HG03280 (cell line): Measurements from ENCODE around the gene RPTOR.
"Not testable (repeated sequence)": the region's sequence is repeated elsewhere in the genome, so short reads cannot be mapped to it uniquely, and the experiment has no call there.

ENCODE experiments used
- ATAC-seq: cut with Tn5 transposase; IDR thresholded peaks from one replicate; pipeline ENCODE4 v1.9.1; 2021; ENCODE audit warnings: mild to moderate bottlenecking, moderate library complexity; ENCODE audit not compliant: unreplicated experiment

Gene RPTOR

GRCh38 chr17:80513892-80514291, 30.7 kb upstream of the RPTOR start:
- ATAC-seq: no peak

DNA sequence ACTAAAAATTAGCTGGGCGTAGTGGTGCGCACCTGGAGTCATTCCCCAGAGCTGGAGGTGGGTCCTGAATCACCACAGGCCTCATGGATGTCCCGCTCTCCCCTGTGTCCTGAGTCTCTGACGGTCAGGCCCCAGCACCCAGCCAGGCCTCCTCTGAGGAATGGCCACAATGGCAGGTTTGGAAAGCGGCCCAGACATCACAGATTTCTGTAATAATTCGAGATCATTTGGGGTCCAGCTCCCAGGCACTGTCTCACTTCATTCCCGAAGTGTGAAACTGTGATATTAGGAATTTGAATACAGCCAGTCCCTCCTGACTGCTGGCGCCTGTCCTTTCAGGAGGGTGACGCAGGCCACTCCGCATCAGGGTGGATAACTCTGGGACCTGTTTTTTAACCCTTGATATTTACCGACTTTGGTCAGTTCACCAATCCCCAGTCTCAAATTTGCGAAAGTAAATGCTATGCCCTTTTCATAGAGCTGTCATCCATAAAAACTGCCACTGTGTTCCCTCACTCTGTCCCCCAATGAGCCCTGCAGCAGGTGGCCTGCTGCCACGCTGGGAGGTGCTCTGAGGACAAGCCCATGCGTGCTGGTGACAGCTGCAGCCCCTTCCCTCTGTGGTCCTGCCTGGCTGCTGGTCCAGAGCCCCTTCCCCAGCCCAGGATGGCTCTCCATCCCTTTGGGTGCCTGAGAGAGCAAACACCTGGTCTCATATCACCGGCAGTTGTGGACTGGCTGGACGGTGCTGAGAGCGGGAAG, 28.3 kb upstream of the RPTOR start:
- ATAC-seq: no peak

GRCh38 chr17:80517641-80518040, 27.0 kb upstream of the RPTOR start:
- no peak for ATAC-seq

GRCh38 chr17:80518392-80518791, 26.2 kb upstream of the RPTOR start:
- no peak for ATAC-seq

DNA sequence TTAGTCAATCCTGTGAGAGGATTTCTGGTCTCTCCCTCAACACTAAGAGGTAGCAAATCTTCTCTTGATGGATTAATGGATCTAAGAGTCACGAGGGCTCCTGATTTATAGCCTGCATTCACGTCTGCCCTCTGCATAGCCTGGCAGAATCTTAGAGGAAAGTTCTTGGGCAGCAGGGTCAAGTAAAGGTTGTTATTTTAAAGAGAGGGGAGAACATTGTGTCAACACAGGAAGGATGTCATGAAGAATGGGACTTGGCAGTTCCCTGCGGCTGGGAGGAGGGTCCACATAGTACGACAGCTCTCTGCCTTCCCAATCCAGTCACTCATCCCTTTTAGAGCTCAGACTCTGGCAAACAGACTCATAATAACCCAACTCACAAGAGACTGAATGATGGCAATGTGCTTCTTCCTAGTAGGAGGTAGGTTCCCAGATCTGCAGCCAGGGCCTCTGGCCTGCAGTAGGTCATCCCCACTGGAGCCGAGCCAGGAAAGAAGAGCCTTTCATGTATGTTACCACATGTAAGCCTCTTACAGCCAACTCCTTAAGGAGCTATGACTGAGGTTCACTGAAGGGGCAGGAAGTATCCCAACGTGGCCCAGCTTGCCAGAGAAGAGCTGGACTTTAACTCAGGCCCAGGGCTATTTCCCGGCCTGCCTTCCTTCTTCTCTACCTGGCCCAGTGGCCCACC, 25.4 kb upstream of the RPTOR start:
- no peak for ATAC-seq

DNA sequence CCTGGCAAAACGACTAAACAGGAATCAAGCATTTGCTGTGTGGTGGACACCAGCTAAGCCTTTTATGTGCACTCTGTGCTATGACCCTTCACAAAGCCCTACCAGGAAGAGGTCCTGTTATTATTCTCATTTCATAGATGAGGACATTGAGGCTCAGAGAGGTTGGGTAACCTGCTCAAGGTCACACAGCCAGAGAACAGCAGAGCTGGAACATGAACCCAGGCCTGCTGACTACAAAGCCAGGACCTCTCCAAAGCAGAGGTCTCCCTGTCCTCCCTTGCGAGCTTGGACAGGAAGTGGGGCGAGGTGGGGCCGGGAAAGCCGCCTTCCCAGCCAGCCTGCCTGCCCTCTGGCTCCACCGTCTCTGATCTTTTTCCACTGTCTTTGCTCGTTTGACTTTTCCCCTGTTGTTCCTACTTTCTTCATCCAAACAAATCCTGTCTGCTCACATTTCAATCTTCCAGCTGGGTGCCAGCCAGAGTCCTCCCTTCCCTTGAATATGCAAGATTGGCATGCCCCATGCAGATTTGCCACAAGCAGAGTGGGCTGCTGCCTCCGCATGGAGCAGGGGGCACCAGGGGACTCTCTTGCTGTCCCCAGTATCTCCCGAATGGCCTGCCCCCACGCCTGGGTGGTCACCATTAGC, 23.7 kb upstream of the RPTOR start:
- no peak for ATAC-seq

GRCh38 chr17:80523054-80523744, 21.4 kb upstream of the RPTOR start:
- no peak for ATAC-seq

DNA sequence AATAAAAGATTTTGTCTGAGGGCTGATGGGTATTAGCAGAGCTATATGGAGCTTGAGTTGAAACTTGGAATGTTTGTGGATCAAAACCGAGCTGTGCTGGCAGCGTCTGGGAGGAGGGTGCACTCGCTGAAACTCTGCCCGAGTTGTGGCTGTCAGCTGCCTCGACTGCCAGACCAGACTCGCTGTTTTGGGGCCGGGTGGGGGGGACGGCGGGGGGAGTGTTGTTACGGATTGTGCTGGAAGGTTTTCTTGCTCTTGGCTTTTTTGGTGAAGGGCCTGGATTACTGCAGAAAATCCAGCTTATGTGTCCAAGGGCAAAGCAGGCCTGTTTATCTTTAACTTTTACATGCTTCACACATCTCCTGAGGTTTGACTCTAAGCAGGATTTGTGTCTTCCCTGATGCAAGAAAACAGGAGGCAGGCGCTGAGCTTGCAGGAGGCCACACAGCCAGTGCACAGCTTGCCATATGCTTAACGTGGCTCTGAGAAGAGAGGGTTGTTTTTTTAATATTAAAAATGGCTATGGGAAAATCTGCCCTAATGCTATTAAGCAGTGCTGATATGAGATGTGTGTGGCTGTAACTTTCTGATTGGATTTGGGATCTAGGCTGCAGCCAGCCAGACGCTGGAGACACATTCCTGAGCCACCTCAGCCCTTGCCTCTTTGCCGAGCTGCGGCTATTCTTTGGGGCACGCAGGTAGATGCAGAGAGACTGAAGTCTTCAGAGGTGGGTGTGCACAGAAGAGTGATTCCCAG, 20.5 kb upstream of the RPTOR start:
- ATAC-seq: no peak

GRCh38 chr17:80526116-80526910, 18.3 kb upstream of the RPTOR start:
- ATAC-seq: no peak

DNA sequence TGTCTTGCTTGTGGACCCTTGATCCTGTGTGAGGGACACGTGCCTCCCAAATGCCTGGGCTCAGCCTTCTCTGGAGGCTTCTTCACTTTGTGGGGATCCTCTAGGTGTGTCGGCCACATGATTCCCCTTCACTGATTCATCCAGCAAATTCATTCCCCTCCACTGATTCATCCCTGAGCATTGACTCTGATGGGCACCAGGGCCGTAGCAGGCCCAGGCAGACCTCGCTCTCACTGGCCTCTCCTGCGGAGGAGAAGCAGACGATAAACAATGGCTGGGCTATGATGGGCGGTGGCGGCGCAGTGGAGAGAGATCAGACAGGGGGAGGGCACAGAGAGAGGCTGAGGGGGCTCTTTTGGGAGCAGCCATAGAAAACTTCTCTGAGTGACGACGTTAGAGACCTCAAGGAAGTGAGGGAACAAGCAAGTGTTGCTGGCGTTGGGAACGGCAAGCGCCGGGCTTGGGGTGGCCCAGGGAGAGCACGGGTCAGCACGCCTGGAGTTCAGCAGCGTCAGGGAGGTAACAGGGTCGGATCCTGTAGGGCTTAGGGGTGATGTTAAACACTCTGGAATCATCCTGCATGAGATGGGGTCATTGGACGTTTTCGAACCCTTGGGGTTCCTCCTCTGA, 17.5 kb upstream of the RPTOR start:
- no peak for ATAC-seq

- no peak for ATAC-seq
Measured at GRCh38 chr17:80528536-80528935, 16.1 kb upstream of the RPTOR start.

DNA sequence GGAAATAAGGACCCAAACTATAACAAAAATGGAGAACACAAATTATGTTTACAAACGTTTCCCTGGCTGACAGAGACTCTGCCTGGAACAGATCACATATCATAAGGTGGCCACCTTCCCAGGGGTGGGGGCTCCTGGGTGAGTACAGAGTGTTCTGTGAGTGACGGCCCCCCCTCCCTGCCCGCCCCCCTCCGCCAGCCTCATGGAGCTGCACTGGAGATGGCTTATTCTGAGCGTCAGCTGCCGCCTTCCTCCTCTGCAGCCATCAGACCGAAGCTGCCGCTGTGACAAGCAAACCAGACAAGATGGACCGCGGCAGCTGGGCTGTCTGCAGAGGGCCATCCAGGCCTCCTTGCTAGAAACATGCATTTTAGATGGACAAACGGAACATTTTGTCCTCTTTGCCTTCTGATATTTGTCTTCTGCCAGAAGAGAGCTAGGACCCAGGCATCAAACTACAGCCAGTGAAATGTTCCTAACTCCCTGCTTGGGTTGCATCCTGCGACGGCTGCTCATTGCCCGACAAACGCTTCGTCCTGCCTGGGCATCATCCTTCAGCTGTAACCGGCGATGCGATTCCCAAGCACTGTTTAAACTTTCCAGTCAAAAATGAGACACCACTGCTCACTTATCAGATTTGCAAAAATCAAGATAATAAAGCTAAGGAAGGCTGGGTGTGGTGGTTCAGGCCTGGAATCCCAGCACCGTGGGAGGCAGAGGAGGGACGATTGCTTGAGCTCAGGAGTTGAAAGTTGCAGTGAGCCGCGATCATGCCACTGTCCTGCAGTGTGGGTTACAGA, 15.3 kb upstream of the RPTOR start:
- ATAC-seq: no peak

DNA sequence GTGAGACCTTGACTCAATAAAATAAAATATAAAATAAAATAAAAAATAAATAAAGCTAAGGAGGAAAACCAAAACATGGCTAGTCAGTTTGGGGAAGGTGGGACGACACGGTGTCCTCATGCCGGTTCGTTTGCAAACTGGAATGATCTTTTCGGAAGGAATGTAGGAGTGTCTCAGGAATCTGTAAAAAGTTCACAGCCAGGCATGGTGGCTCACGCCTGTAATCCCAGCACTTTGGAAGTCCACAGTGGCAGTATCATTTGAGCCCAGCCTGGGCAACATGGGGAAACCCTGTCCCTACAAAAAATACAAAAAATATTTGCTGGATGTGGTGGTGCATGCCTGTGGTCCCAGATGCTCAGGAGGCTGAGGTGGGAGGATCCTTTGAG, 14.7 kb upstream of the RPTOR start:
- ATAC-seq: no peak

DNA sequence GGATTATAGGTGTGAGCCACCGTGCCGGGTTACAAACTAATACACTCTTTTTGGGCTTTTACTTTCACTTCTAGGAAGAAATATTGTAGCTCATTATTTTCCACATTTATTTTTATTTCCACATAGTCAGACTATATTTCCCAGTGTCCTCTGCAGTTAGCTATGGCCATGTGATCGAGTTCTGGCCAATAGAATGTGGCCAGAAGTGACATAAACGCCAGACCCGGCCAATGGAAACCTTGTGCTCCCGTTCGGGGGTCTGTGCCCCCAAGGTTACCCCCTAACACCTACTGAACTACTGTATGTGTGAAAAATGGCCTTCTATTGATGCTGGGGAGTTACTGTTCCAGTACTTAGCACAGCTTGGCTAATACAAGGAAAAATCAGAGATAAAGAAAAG, 13.2 kb upstream of the RPTOR start:
- no peak for ATAC-seq

DNA sequence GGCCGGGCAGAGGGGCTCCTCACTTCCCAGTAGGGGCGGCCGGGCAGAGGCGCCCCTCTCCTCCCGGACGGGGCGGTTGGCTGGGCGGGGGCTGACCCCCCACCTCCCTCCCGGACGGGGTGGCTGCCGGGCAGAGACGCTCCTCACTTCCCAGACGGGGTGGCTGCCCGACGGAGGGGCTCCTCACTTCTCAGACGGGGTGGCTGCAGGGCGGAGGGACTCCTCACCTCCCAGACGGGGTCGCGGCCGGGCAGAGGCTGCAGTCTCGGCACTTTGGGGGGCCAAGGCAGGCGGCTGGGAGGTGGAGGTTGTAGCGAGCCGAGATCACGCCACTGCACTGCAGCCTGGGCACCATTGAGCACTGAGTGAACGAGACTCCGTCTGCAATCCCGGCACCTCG, 7.3 kb upstream of the RPTOR start:
- not testable (repeated sequence) for ATAC-seq

DNA sequence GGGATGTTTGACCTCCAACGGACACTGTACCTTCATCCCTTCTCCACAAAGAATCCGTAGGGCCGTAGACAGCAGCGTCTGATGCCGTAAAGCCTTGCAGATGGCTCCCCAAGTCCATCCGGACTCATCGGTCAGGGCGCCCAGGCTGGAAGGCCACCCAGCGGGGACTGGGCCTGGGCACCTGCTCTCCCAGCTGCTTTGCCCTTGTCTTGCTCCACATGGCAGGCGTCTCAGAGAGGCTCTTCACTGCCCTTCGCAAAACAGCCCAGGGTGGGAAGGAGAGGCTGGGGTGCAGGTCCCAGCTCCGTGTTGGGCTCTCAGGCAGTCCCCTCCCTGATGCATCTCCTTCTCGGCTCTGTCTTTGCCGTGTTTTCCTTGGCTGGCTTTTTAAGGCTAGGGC, 6.2 kb upstream of the RPTOR start:
- ATAC-seq: no peak

DNA sequence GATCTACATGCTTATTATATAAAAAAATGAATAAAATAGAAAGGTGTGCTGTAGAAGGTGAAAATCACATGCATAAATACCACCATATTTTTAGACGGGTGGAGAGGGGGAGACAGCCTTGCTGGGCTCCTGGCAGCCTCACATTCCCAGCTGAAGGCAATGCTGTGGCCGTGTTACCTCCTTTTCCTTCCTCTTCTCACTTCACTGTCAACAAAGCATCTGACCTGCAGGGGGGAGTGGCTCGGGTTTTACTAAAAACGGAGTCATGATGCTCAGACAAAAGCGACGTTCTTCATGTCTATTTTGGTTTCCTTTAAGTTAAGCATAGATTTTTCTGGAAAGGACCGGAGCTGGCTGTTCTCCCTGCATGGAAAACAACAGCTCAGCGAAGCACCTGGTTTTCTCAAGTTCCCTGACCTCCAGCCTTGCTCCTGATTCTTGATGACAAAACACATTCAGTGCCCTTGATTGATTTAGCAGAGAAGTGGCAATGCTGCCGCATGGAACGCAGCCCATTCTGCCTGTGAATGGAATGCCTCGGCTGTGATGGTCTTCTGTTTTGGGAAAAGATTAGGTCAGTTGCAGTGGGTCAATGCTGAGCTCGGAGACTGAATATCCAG, 5.5 kb upstream of the RPTOR start:
- ATAC-seq: no peak

GRCh38 chr17:80545499-80545826, 825 bp downstream of the RPTOR start:
- ATAC-seq: no peak
